ENCODE data around the gene LUC7L2. TPM values are rescaled to one million over a fixed set of nuclear protein-coding genes. Genes with fewer than 3 reads are reported as not detected.

Gene LUC7L2
- total and polyA plus RNA-seq, 2 donors (not counting 1 experiment from before 2014, with no cell fraction given) = 26.5 to 142 TPM

DNA sequence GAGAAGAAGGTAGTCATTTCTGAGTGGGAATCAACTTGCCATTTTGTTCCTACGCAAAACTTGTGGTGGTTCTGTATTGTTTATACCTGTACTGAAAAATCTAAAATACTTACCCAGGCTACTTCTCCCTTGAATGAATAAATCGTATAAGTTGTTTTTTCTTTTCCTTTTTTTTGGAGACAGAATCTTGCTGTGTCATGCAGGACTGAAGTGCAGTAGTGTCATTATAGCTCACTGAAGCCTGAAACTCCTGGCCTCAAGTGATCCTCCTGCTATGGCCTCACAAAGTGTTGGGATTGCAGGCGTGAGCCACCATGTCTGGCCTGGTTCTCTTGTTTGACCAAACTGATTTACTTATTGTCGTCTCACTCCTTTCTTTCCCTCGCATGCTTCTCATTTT, 27.9 kb downstream of the LUC7L2 start:
- no peaks in the 10 kb centered on the region for H3K27me3 ChIP-seq (replicated peaks in 1 of 4; ENCODE audit: control extremely low read depth in 1 of 4, control insufficient read depth in 3 of 4, insufficient read depth in 4 of 4, low read length in 3 of 4)
- H3K4me1 ChIP-seq (ENCODE audit: control insufficient read depth in 2 of 2, insufficient read depth in 2 of 2, low read length in 2 of 2) = no peaks in the 10 kb centered on the region
- no peak overlapping the region for H3K4me2 ChIP-seq (replicated peaks; ENCODE audit: low read depth, low read length, poor library complexity, severe bottlenecking)
- H3K4me3 ChIP-seq (ENCODE audit: control extremely low read depth in 1 of 5, extremely low read depth in 1 of 5, insufficient read depth in 1 of 5, low read depth in 2 of 5, low read length in 4 of 5) = no peak overlapping the region
- peaks cover 2% of the 10 kb centered on the region for H3K4me1 Mint-ChIP-seq
- TF ChIP-seq EZH2 (IDR thresholded peaks at IDR 0.05; ENCODE audit: borderline replicate concordance, insufficient read depth, low read depth, low read length, poor library complexity, severe bottlenecking) = no peak
- TF ChIP-seq, protein P1, sequence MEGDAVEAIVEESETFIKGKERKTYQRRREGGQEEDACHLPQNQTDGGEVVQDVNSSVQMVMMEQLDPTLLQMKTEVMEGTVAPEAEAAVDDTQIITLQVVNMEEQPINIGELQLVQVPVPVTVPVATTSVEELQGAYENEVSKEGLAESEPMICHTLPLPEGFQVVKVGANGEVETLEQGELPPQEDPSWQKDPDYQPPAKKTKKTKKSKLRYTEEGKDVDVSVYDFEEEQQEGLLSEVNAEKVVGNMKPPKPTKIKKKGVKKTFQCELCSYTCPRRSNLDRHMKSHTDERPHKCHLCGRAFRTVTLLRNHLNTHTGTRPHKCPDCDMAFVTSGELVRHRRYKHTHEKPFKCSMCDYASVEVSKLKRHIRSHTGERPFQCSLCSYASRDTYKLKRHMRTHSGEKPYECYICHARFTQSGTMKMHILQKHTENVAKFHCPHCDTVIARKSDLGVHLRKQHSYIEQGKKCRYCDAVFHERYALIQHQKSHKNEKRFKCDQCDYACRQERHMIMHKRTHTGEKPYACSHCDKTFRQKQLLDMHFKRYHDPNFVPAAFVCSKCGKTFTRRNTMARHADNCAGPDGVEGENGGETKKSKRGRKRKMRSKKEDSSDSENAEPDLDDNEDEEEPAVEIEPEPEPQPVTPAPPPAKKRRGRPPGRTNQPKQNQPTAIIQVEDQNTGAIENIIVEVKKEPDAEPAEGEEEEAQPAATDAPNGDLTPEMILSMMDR (IDR thresholded peaks at IDR 0.05) = no peak
- H3K36me3 ChIP-seq (replicated peaks in 1 of 2; ENCODE audit: control extremely low read depth in 1 of 2, control insufficient read depth in 1 of 2, extremely low read depth in 1 of 2, insufficient read depth in 2 of 2, low read length in 1 of 2) = peaks cover 17 to 39% of the 10 kb centered on the region in 2 experiments
- ChIA-PET POLR2A (no interaction called here), CTCF (no interaction called here)
- H3K27me3 Mint-ChIP-seq = no peaks in the 10 kb centered on the region
- H3K9me3 ChIP-seq (ENCODE audit: control extremely low read depth in 1 of 3, control insufficient read depth in 2 of 3, insufficient read depth in 1 of 3, low read length in 2 of 3) = no peaks in the 10 kb centered on the region
- no peak overlapping the region for H3K27ac ChIP-seq (ENCODE audit: low read length in 2 of 2)
- intact Hi-C loops (cut with micrococcal nuclease) = no loop called here
- H2AFZ ChIP-seq (ENCODE audit: insufficient read depth, low read depth, low read length, poor library complexity, severe bottlenecking) = no peak overlapping the region
- peaks cover 81% of the 10 kb centered on the region for H3K79me2 ChIP-seq (ENCODE audit: control insufficient read depth, insufficient read depth, low read length)
- ATAC-seq (ENCODE audit: low read depth) (no peak), DNase-seq (no peak)
- H3K9me3 Mint-ChIP-seq (ENCODE audit: insufficient read depth) = no peaks in the 10 kb centered on the region
- WGBS (ENCODE audit: insufficient coverage) = 93% methylated on average over 3 of the region's 5 CpGs
- H3K4me3 Mint-ChIP-seq = no peak overlapping the region
- no peak overlapping the region for H3K9ac ChIP-seq (ENCODE audit: low read length)
- H3K27ac Mint-ChIP-seq = no peak overlapping the region
- H4K20me1 ChIP-seq (ENCODE audit: control insufficient read depth, insufficient read depth, low read length, poor library complexity, severe bottlenecking) = peaks cover 54% of the 10 kb centered on the region

DNA sequence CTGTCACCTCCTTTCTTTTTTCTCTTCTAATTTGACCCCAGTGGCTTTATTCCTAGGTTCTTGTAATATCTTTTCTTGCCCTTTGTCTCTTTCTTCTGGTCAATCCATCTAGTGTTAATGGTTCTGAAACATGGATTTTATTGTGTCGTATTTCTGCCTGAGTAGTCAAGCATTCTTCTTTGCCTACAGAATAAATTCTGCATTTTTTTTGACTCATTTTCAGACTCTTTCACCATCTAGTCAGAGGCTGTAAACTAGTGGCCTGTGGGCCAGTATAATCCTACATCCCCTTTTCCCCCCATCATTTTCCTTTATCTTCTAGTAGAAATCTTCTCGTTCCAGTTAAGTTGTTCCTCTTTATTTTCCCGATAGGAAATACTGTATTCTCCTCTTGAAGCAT, 29.4 kb downstream of the LUC7L2 start:
- no peaks in the 10 kb centered on the region for H3K27me3 ChIP-seq (replicated peaks in 1 of 4; ENCODE audit: control extremely low read depth in 1 of 4, control insufficient read depth in 3 of 4, insufficient read depth in 4 of 4, low read length in 3 of 4)
- H3K79me2 ChIP-seq (ENCODE audit: control insufficient read depth, insufficient read depth, low read length) = peaks cover 87% of the 10 kb centered on the region
- peaks cover 4% of the 10 kb centered on the region for H3K4me1 Mint-ChIP-seq
- H3K4me3 ChIP-seq (ENCODE audit: control extremely low read depth in 1 of 5, extremely low read depth in 1 of 5, insufficient read depth in 1 of 5, low read depth in 2 of 5, low read length in 4 of 5) = no peak overlapping the region
- DNase-seq (no peak), ATAC-seq (ENCODE audit: low read depth) (no peak)
- H3K27me3 Mint-ChIP-seq = no peaks in the 10 kb centered on the region
- H3K4me2 ChIP-seq (replicated peaks; ENCODE audit: low read depth, low read length, poor library complexity, severe bottlenecking) = no peak overlapping the region
- H2AFZ ChIP-seq (ENCODE audit: insufficient read depth, low read depth, low read length, poor library complexity, severe bottlenecking) = no peak overlapping the region
- no peak overlapping the region for H3K9ac ChIP-seq (ENCODE audit: low read length)
- TF ChIP-seq, protein P1 (IDR thresholded peaks at IDR 0.05) = no peak
- TF ChIP-seq EZH2 (IDR thresholded peaks at IDR 0.05; ENCODE audit: borderline replicate concordance, insufficient read depth, low read depth, low read length, poor library complexity, severe bottlenecking) = no peak
- H3K9me3 ChIP-seq (ENCODE audit: control extremely low read depth in 1 of 3, control insufficient read depth in 2 of 3, insufficient read depth in 1 of 3, low read length in 2 of 3) = no peaks in the 10 kb centered on the region
- WGBS (ENCODE audit: insufficient coverage) = no CpG with 5 or more reads among the region's 3 CpGs
- CTCF ChIA-PET = no interaction called here
- no peak overlapping the region for H3K27ac ChIP-seq (ENCODE audit: low read length in 2 of 2)
- no peaks in the 10 kb centered on the region for H3K9me3 Mint-ChIP-seq (ENCODE audit: insufficient read depth)
- peaks cover 64% of the 10 kb centered on the region for H4K20me1 ChIP-seq (ENCODE audit: control insufficient read depth, insufficient read depth, low read length, poor library complexity, severe bottlenecking)
- peaks cover 16 to 50% of the 10 kb centered on the region in 2 experiments for H3K36me3 ChIP-seq (replicated peaks in 1 of 2; ENCODE audit: control extremely low read depth in 1 of 2, control insufficient read depth in 1 of 2, extremely low read depth in 1 of 2, insufficient read depth in 2 of 2, low read length in 1 of 2)
- no peak overlapping the region for H3K27ac Mint-ChIP-seq
- POLR2A ChIA-PET = no interaction called here
- H3K4me3 Mint-ChIP-seq = no peak overlapping the region
- H3K4me1 ChIP-seq (ENCODE audit: control insufficient read depth in 2 of 2, insufficient read depth in 2 of 2, low read length in 2 of 2) = no peaks in the 10 kb centered on the region
- intact Hi-C loops (cut with micrococcal nuclease) = no loop called here

Measured in B cell (primary cell).